ENCODE measurements around the gene DAB1.

The DAB1 gene

GRCh38 chr1:57124170-57124569 is 299.7 kb downstream of the DAB1 start:
- TF ChIP-seq CTCF (IDR thresholded peaks at IDR 0.05; ENCODE audit: low read depth, low read length) = no peak
- no peak for DNase-seq (ENCODE audit: extremely low read depth, low read depth)

GRCh38 chr1:57122031-57122430 is 301.8 kb downstream of the DAB1 start:
- DNase-seq (ENCODE audit: extremely low read depth, low read depth) = no peak
- no peak for TF ChIP-seq CTCF (IDR thresholded peaks at IDR 0.05; ENCODE audit: low read depth, low read length)

GRCh38 chr1:57118948-57119603 is 304.8 kb downstream of the DAB1 start:
- no peak for TF ChIP-seq CTCF (IDR thresholded peaks at IDR 0.05; ENCODE audit: low read depth, low read length)
- DNase-seq (ENCODE audit: extremely low read depth, low read depth) = no peak

GRCh38 chr1:57117753-57118152 is 306.1 kb downstream of the DAB1 start:
- no peak for TF ChIP-seq CTCF (IDR thresholded peaks at IDR 0.05; ENCODE audit: low read depth, low read length)
- DNase-seq (ENCODE audit: extremely low read depth, low read depth) = no peak

- no peak for TF ChIP-seq CTCF (IDR thresholded peaks at IDR 0.05; ENCODE audit: low read depth, low read length)
- no peak for DNase-seq (ENCODE audit: extremely low read depth, low read depth)
Observed at GRCh38 chr1:57116871-57117270, 307.0 kb downstream of the DAB1 start.

- DNase-seq (ENCODE audit: extremely low read depth, low read depth) = no peak
- TF ChIP-seq CTCF (IDR thresholded peaks at IDR 0.05; ENCODE audit: low read depth, low read length) = no peak
Observed at GRCh38 chr1:57115030-57115614, 308.7 kb downstream of the DAB1 start.

- DNase-seq (ENCODE audit: extremely low read depth, low read depth) = no peak
- no peak for TF ChIP-seq CTCF (IDR thresholded peaks at IDR 0.05; ENCODE audit: low read depth, low read length)
Observed at GRCh38 chr1:57112148-57112547, 311.7 kb downstream of the DAB1 start.
